Testis (tissue), 3 donors: ENCODE data around the gene ZNF33A. TPM values are rescaled to one million over a fixed set of nuclear protein-coding genes. Genes with fewer than 3 reads are reported as not detected.
"Not testable (repeated sequence)": the region's sequence is repeated elsewhere in the genome, so short reads cannot be mapped to it uniquely, and the experiment has no call there.

Experiments used
- DNase-seq: peaks from one replicate; pipeline ENCODE4 v3.0.0-alpha.2; 2019
- H3K27ac ChIP-seq, 2 donors: fragments of 200-600 bp; sonication (generic); one replicate each; pipeline ENCODE4 v1.5.1; 2019
- H3K27me3 ChIP-seq: fragments of 200-600 bp; sonication (generic); one replicate; pipeline ENCODE4 v1.5.1; 2019
- H3K36me3 ChIP-seq: fragments of 200-600 bp; sonication (generic); one replicate; pipeline ENCODE4 v1.5.1; 2017; ENCODE audit warnings: low read depth; ENCODE audit errors: missing control alignments
- H3K4me1 ChIP-seq: fragments of 200-600 bp; sonication (generic); one replicate; pipeline ENCODE4 v1.5.1; 2019
- H3K4me3 ChIP-seq, 2 donors: fragments of 200-600 bp; sonication (generic); one replicate each; pipeline ENCODE4 v1.5.1; 2017 to 2019
- H3K9me3 ChIP-seq: fragments of 200-600 bp; sonication (generic); one replicate; pipeline ENCODE4 v1.5.1; 2017
- POLR2A ChIP-seq: fragments of 450-650 bp; IDR thresholded peaks from one replicate; pipeline ENCODE4 v1.6.1; 2017; ENCODE audit warnings: antibody characterized with exemption, mild to moderate bottlenecking, moderate library complexity
- WGBS, 2 donors: methylation state at CpG; one replicate each; pipeline ENCODE4 v1.1.5; 2018; 5-methylcytosine and 5-hydroxymethylcytosine counted together
- intact Hi-C: fragments of 100-400 bp; cut with DNase I; formaldehyde crosslinking; loops from one replicate; pipeline ENCODE4 v1.15.1; 2023; ENCODE audit warnings: low total_unique reads
- polyA plus RNA-seq: library from polyadenylated mRNA; stranded (reverse); fragments of 350-450 nt; fragmentation: Illumina TruSeq; extraction: RNeasy Lipid Tissue Mini Kit (QIAGEN cat#74804); gene quantifications from one replicate; pipeline ENCODE4 v1.2.3, GENCODE V29; 2014; ENCODE audit warnings: low read depth, low replicate concordance; ENCODE audit not compliant: insufficient read depth
- total RNA-seq, 2 donors: library from RNA; depleted of rRNA; stranded (reverse); fragments of >200 nt; gene quantifications; one replicate each; pipeline ENCODE4 v1.2.3, GENCODE V29; 2016
- TF ChIP-seq, protein P1 (sequence below), 3 experiments: fragments of 450-650 bp in 2 of 3; fragments of 200-600 bp in 1 of 3; sonication (generic) in 1 of 3; IDR thresholded peaks; one replicate each; pipeline ENCODE4 v1.5.1; 2016 to 2019; ENCODE audit warnings: antibody characterized with exemption in 3 of 3, mild to moderate bottlenecking in 2 of 3, moderate library complexity in 1 of 3

Gene ZNF33A
- total and polyA plus RNA-seq, 3 donors from 2014 or later: 9.2 to 17.7 (median 17.5) TPM

GRCh38 chr10:38003026-38003425 is 7.4 kb upstream of the ZNF33A start:
- intact Hi-C loops: no loop called here
- Histone ChIP-seq H3K4me3 (no peak overlapping the region), H3K27ac (no peak overlapping the region), H3K4me1 (no peaks in the 10 kb centered on the region), H3K27me3 (no peaks in the 10 kb centered on the region), H3K36me3 (no peaks in the 10 kb centered on the region), H3K9me3 (no peaks in the 10 kb centered on the region)
- TF ChIP-seq, protein P1, sequence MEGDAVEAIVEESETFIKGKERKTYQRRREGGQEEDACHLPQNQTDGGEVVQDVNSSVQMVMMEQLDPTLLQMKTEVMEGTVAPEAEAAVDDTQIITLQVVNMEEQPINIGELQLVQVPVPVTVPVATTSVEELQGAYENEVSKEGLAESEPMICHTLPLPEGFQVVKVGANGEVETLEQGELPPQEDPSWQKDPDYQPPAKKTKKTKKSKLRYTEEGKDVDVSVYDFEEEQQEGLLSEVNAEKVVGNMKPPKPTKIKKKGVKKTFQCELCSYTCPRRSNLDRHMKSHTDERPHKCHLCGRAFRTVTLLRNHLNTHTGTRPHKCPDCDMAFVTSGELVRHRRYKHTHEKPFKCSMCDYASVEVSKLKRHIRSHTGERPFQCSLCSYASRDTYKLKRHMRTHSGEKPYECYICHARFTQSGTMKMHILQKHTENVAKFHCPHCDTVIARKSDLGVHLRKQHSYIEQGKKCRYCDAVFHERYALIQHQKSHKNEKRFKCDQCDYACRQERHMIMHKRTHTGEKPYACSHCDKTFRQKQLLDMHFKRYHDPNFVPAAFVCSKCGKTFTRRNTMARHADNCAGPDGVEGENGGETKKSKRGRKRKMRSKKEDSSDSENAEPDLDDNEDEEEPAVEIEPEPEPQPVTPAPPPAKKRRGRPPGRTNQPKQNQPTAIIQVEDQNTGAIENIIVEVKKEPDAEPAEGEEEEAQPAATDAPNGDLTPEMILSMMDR (IDR thresholded peaks at IDR 0.05): no peak
- no peak for TF ChIP-seq POLR2A
- WGBS, 2 donors: 33 to 95% methylated on average over 1 to 6 of the region's 6 CpGs
- DNase-seq: no peak

DNA sequence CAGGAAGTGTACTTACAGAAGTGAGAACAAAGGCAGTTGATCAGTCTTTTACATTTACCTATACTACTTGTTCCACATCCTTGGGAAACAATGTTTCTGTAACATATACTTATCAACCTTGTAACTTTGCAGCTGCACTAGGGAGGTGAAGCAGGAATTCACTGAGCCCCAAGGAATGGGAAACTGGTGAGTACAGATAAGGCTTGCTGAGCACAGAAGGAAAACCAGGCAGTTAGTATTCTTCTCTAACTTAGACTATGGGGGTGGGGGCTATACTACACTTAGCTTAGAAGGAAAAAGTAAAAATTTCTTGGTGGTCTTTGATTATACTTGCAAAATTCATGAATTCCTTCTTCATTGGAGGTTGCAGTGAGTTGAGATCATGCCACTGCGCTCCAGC is 6.9 kb upstream of the ZNF33A start:
- no peaks in the 10 kb centered on the region for H3K9me3 ChIP-seq
- no peak overlapping the region for H3K27ac ChIP-seq
- intact Hi-C loops: no loop called here
- no peak for TF ChIP-seq POLR2A
- TF ChIP-seq, protein P1 (IDR thresholded peaks at IDR 0.05): no peak
- no peaks in the 10 kb centered on the region for H3K36me3 ChIP-seq
- DNase-seq: no peak
- 86 to 100% methylated on average over 1 of the region's 1 CpG for WGBS, 2 donors
- H3K4me1 ChIP-seq: no peaks in the 10 kb centered on the region
- no peak overlapping the region for H3K4me3 ChIP-seq
- no peaks in the 10 kb centered on the region for H3K27me3 ChIP-seq

DNA sequence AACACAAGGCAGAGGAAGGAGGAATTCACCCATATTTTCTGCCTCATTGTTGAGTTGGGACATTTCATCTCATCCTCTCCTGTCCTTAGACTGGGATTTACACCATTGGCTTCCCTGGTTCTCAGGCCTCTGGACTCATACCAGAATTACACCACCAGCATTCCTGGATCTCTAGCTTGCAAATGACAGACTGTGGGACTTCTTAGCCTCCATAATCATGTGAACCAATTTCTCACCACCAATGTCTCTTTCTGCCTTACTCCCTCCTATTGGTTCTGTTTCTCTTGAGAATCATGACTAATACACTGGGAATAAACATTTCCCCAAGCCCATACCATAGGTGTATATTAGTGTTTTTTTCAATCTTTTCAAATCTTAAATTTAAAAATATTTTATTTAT is 2.9 kb upstream of the ZNF33A start:
- Histone ChIP-seq H3K27me3 (no peaks in the 10 kb centered on the region), H3K36me3 (no peaks in the 10 kb centered on the region), H3K9me3 (no peaks in the 10 kb centered on the region), H3K27ac (no peak overlapping the region), H3K4me1 (no peaks in the 10 kb centered on the region), H3K4me3 (no peak overlapping the region)
- DNase-seq: no peak
- TF ChIP-seq, protein P1 (IDR thresholded peaks at IDR 0.05): no peak
- TF ChIP-seq POLR2A: no peak
- intact Hi-C loops: no loop called here

DNA sequence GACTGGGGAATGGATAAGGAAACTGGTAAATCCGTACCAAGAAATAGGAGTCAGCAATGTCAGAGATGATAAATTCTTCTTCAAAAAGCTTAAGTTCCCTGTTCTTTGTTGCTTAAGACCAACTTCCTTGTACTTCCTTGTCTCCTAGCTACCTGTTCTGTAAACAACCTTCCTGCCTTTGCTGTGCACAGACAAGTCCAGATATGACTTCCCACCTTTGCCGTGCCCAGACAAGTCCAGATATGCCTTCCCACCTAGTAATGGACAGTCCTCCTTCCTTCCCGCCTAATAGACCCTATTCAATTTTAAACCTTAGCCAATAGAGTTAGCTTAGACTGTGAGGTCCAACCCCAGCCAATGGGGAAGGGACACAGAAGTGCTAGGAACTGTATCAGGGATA is 2.5 kb upstream of the ZNF33A start:
- intact Hi-C loops: no loop called here
- TF ChIP-seq, protein P1 (IDR thresholded peaks at IDR 0.05): no peak
- no peak for TF ChIP-seq POLR2A
- H3K4me3 ChIP-seq: no peak overlapping the region

GRCh38 chr10:38016354-38016753 is 5.9 kb downstream of the ZNF33A start:
- Histone ChIP-seq H3K4me1 (no peaks in the 10 kb centered on the region), H3K27me3 (no peaks in the 10 kb centered on the region), H3K4me3 (no peak overlapping the region), H3K9me3 (no peaks in the 10 kb centered on the region), H3K27ac (no peak overlapping the region), H3K36me3 (no peaks in the 10 kb centered on the region)
- DNase-seq: no peak
- WGBS, 2 donors: 86 to 92% methylated on average over 1 of the region's 1 CpG
- intact Hi-C loops: no loop called here
- TF ChIP-seq, protein P1 (IDR thresholded peaks at IDR 0.05): no peak
- TF ChIP-seq POLR2A: no peak

More for the DNA sequence above, 2.5 kb upstream of the ZNF33A start:
- Histone ChIP-seq H3K9me3 (no peaks in the 10 kb centered on the region), H3K27me3 (no peaks in the 10 kb centered on the region), H3K36me3 (no peaks in the 10 kb centered on the region), H3K27ac (no peak overlapping the region), H3K4me1 (no peaks in the 10 kb centered on the region)
- WGBS, 2 donors: 83 to 85% methylated on average over 3 of the region's 3 CpGs
- DNase-seq: no peak

- H3K27ac ChIP-seq, H3K36me3 ChIP-seq, H3K9me3 ChIP-seq, intact Hi-C loops, H3K4me3 ChIP-seq, DNase-seq, H3K27me3 ChIP-seq, H3K4me1 ChIP-seq: not testable (repeated sequence)
- 49 to 58% methylated on average over 4 of the region's 4 CpGs for WGBS, 2 donors
Observed at GRCh38 chr10:38019124-38019523, 8.6 kb downstream of the ZNF33A start.
